HPDE6-E6E7 (cell line): ENCODE results near the gene AUTS2.
"Not testable (repeated sequence)": the region's sequence is repeated elsewhere in the genome, so short reads cannot be mapped to it uniquely, and the experiment has no call there.

Experiments
- DNase-seq: peaks from one replicate; pipeline ENCODE4 v3.0.0; 2011; ENCODE audit warnings: missing footprints; ENCODE audit errors: extremely low spot score

The AUTS2 gene

GRCh38 chr7:69761290-69761922 is 163.1 kb downstream of the AUTS2 start:
- DNase-seq = no peak

- no peak for DNase-seq
Measured at GRCh38 chr7:69762821-69763352, 164.6 kb downstream of the AUTS2 start.

- DNase-seq = no peak
Measured at GRCh38 chr7:69763513-69763912, 165.2 kb downstream of the AUTS2 start.

- no peak for DNase-seq
Measured at GRCh38 chr7:69764147-69764546, 165.9 kb downstream of the AUTS2 start.

GRCh38 chr7:69764681-69765080 is 166.4 kb downstream of the AUTS2 start:
- no peak for DNase-seq

- DNase-seq = no peak
Measured at GRCh38 chr7:69765879-69766278, 167.6 kb downstream of the AUTS2 start.

GRCh38 chr7:69768986-69769595 is 170.8 kb downstream of the AUTS2 start:
- DNase-seq = no peak

- DNase-seq = no peak
Measured at GRCh38 chr7:69769826-69770225, 171.6 kb downstream of the AUTS2 start.

GRCh38 chr7:69770613-69771012 is 172.3 kb downstream of the AUTS2 start:
- no peak for DNase-seq

- DNase-seq = no peak
Measured at GRCh38 chr7:69772718-69773436, 174.6 kb downstream of the AUTS2 start.

- DNase-seq = no peak
Measured at GRCh38 chr7:69773535-69774225, 175.4 kb downstream of the AUTS2 start.

- DNase-seq = no peak
Measured at GRCh38 chr7:69775231-69775771, 177.0 kb downstream of the AUTS2 start.

GRCh38 chr7:69776611-69777010 is 178.3 kb downstream of the AUTS2 start:
- no peak for DNase-seq

GRCh38 chr7:69778138-69778537 is 179.9 kb downstream of the AUTS2 start:
- DNase-seq = no peak

GRCh38 chr7:69780379-69780778 is 182.1 kb downstream of the AUTS2 start:
- DNase-seq = no peak

- no peak for DNase-seq
Measured at GRCh38 chr7:69781412-69781846, 183.2 kb downstream of the AUTS2 start.

GRCh38 chr7:69782917-69783684 is 184.8 kb downstream of the AUTS2 start:
- no peak for DNase-seq

- DNase-seq = not testable (repeated sequence)
Measured at GRCh38 chr7:69786130-69786529, 187.9 kb downstream of the AUTS2 start.

GRCh38 chr7:69786730-69787395 is 188.6 kb downstream of the AUTS2 start:
- no peak for DNase-seq

GRCh38 chr7:69787736-69788431 is 189.6 kb downstream of the AUTS2 start:
- no peak for DNase-seq
